GM19372 (cell line): ENCODE data around the gene LAMA3.

Experiments
- ATAC-seq: cut with Tn5 transposase; IDR thresholded peaks from one replicate; pipeline ENCODE4 v1.9.1; 2021; ENCODE audit warnings: mild to moderate bottlenecking, low read depth, moderate library complexity; ENCODE audit not compliant: unreplicated experiment

The LAMA3 gene

GRCh38 chr18:23842305-23842704 is 153.1 kb downstream of the LAMA3 start:
- ATAC-seq = no peak

- ATAC-seq = no peak
Measured at GRCh38 chr18:23844991-23845680, 155.9 kb downstream of the LAMA3 start.

GRCh38 chr18:23845988-23846630 is 156.9 kb downstream of the LAMA3 start:
- no peak for ATAC-seq

GRCh38 chr18:23847321-23847986 is 158.2 kb downstream of the LAMA3 start:
- no peak for ATAC-seq

- no peak for ATAC-seq
Measured at GRCh38 chr18:23849141-23849540, 159.9 kb downstream of the LAMA3 start.

- ATAC-seq = no peak
Measured at GRCh38 chr18:23850215-23850614, 161.0 kb downstream of the LAMA3 start.

GRCh38 chr18:23851470-23852002 is 162.3 kb downstream of the LAMA3 start:
- no peak for ATAC-seq

GRCh38 chr18:23852236-23853045 is 163.2 kb downstream of the LAMA3 start:
- no peak for ATAC-seq

GRCh38 chr18:23853448-23854195 is 164.4 kb downstream of the LAMA3 start:
- no peak for ATAC-seq

- ATAC-seq = no peak
Measured at GRCh38 chr18:23855721-23856120, 166.5 kb downstream of the LAMA3 start.

GRCh38 chr18:23856466-23857163 is 167.4 kb downstream of the LAMA3 start:
- ATAC-seq = no peak

- ATAC-seq = no peak
Measured at GRCh38 chr18:23857164-23857552, 167.9 kb downstream of the LAMA3 start.

- ATAC-seq = no peak
Measured at GRCh38 chr18:23857756-23858155, 168.5 kb downstream of the LAMA3 start.

- ATAC-seq = no peak
Measured at GRCh38 chr18:23859466-23860336, 170.4 kb downstream of the LAMA3 start.

GRCh38 chr18:23861326-23861725 is 172.1 kb downstream of the LAMA3 start:
- no peak for ATAC-seq

- ATAC-seq = no peak
Measured at GRCh38 chr18:23861805-23862470, 172.7 kb downstream of the LAMA3 start.

GRCh38 chr18:23864624-23865023 is 175.4 kb downstream of the LAMA3 start:
- ATAC-seq = no peak

GRCh38 chr18:23867006-23867405 is 177.8 kb downstream of the LAMA3 start:
- no peak for ATAC-seq
